DMS53 (cell line): ENCODE results near the gene ESCO1.
"Not testable (repeated sequence)": the region's sequence is repeated elsewhere in the genome, so short reads cannot be mapped to it uniquely, and the experiment has no call there.

Source experiments
- DNase-seq: peaks from one replicate; lab custom pipeline; 2025; lab: John Stamatoyannopoulos, UW

The ESCO1 gene

GRCh38 chr18:21600526-21601410 lies at the start of gene ESCO1:
Gene ESCO1 (minus strand): TSS chr18:21600704. CDS start chr18:21574843, 25,861 bp downstream.
- peak; percentile 97 for DNase-seq

GRCh38 chr18:21640375-21640774 lies 39.9 kb upstream of the ESCO1 start:
- not testable (repeated sequence) for DNase-seq

GRCh38 chr18:21638822-21639221 lies 38.3 kb upstream of the ESCO1 start:
- no peak for DNase-seq

- DNase-seq: no peak
These were observed 36.3 kb upstream of the ESCO1 start for GRCh38 chr18:21636769-21637168.

GRCh38 chr18:21634588-21635199 lies 34.2 kb upstream of the ESCO1 start:
- no peak for DNase-seq

- DNase-seq: peak; percentile 7
These were observed 31.9 kb upstream of the ESCO1 start for GRCh38 chr18:21632393-21632792.

GRCh38 chr18:21629089-21629832 lies 28.8 kb upstream of the ESCO1 start:
- no peak for DNase-seq

GRCh38 chr18:21621640-21622039 lies 21.1 kb upstream of the ESCO1 start:
- DNase-seq: not testable (repeated sequence)

GRCh38 chr18:21612125-21613039 lies 11.9 kb upstream of the ESCO1 start, which contains the start of gene SNRPD1:
Gene SNRPD1 (plus strand): TSS chr18:21612314. CDS start chr18:21612430, 116 bp downstream.
- DNase-seq: peak; percentile 94

GRCh38 chr18:21611401-21612124 lies 11.1 kb upstream of the ESCO1 start:
- DNase-seq: peak; percentile 41

GRCh38 chr18:21605213-21605612 lies 4.7 kb upstream of the ESCO1 start:
- DNase-seq: peak; percentile 7

GRCh38 chr18:21604671-21605070 lies 4.2 kb upstream of the ESCO1 start:
- peak; percentile 23 for DNase-seq

- no peak for DNase-seq
These were observed 1.7 kb upstream of the ESCO1 start for GRCh38 chr18:21602299-21602587.

- peak; percentile 85 for DNase-seq
These were observed 649 bp downstream of the ESCO1 start for GRCh38 chr18:21599585-21600525.

GRCh38 chr18:21598726-21599584 lies 1.5 kb downstream of the ESCO1 start:
- peak; percentile 13 for DNase-seq

- no peak for DNase-seq
These were observed 2.9 kb downstream of the ESCO1 start for GRCh38 chr18:21597620-21598019.

- no peak for DNase-seq
These were observed 6.8 kb downstream of the ESCO1 start for GRCh38 chr18:21593540-21594257.

GRCh38 chr18:21592361-21592760 lies 8.1 kb downstream of the ESCO1 start:
- DNase-seq: not testable (repeated sequence)
